Endothelial cell of umbilical vein (primary cell): ENCODE results near the gene KIF2C. TPM values are rescaled to one million over a fixed set of nuclear protein-coding genes. Genes with fewer than 3 reads are reported as not detected.
A peak's percentile ranks its signal among the peaks of the same experiment; 100 is the strongest.

Experiments
- BruUV-seq: library from RNA; stranded (reverse); fragments of 400-500 nt; replicated peaks from 2 replicates; lab custom pipeline; 2021; lab: Mats Ljungman, UMichigan
- CTCF ChIA-PET: fragments of 300-600, 350-600 bp; sonication (Branson Sonifier 250); formaldehyde crosslinking; loops from one replicate; lab custom pipeline; 2021; ENCODE audit warnings: antibody characterized with exemption, inconsistent platforms; lab: Charles Lee
- POLR2A ChIA-PET: fragments of 300-600, 350-600 bp; sonication (Branson Sonifier 250); formaldehyde crosslinking; loops from one replicate; lab custom pipeline; 2021; ENCODE audit warnings: antibody characterized with exemption, inconsistent platforms; lab: Charles Lee
- DNase-seq: peaks from one replicate; pipeline ENCODE4 v3.0.0-alpha.2; 2011; ENCODE audit warnings: low read depth, low spot score
- FAIRE-seq: peaks from 2 replicates; lab custom pipeline; 2011; peaks lifted over from hg19 to GRCh38; lab: Jason Lieb, UNC
- H2AFZ ChIP-seq: 2 replicates; pipeline ENCODE4 v1.6.0; 2012; ENCODE audit warnings: low read depth, low read length, control low read depth, inconsistent platforms
- H3K27ac ChIP-seq: 2 replicates; pipeline ENCODE4 v1.5.1; 2011; ENCODE audit warnings: low read depth, mild to moderate bottlenecking, control low read depth, low read length, moderate library complexity; ENCODE audit not compliant: insufficient read depth
- H3K27me3 ChIP-seq, 2 experiments: 2 replicates each; pipeline versions ENCODE4 v1.6.0 to v1.6.1; 2011; ENCODE audit warnings: low read length in 2 of 2, mixed read lengths in 1 of 2; ENCODE audit not compliant: control insufficient read depth in 2 of 2, insufficient read depth in 2 of 2
- H3K36me3 ChIP-seq, 2 experiments: 2 replicates in 1 of 2; 3 replicates in 1 of 2; pipeline ENCODE4 v1.5.1; 2011; ENCODE audit warnings: low read length in 2 of 2, mild to moderate bottlenecking in 1 of 2, moderate library complexity in 1 of 2; ENCODE audit not compliant: control insufficient read depth in 2 of 2, insufficient read depth in 2 of 2; ENCODE audit errors: extremely low read depth in 1 of 2
- H3K4me1 ChIP-seq: 3 replicates; pipeline ENCODE4 v1.5.1; 2011; ENCODE audit warnings: mild to moderate bottlenecking, low read length; ENCODE audit not compliant: control insufficient read depth, insufficient read depth; ENCODE audit errors: extremely low read depth
- H3K4me2 ChIP-seq: 2 replicates; pipeline ENCODE4 v1.6.1; 2011; ENCODE audit warnings: low read length, control low read depth, mixed read lengths; ENCODE audit not compliant: insufficient read depth
- H3K4me3 ChIP-seq, 3 experiments: fragments of 200-600 bp in 1 of 3; sonication (generic), shearing (Covaris generic) in 1 of 3; replicated peaks in 1 of 3; 2 replicates each; pipeline ENCODE4 v1.5.1; 2011 to 2016; ENCODE audit warnings: control low read depth in 3 of 3, low read length in 3 of 3, mild to moderate bottlenecking in 2 of 3, inconsistent platforms in 1 of 3, low read depth in 1 of 3, moderate library complexity in 1 of 3; ENCODE audit not compliant: insufficient read depth in 1 of 3
- H3K79me2 ChIP-seq: 2 replicates; pipeline ENCODE4 v1.6.0; 2012; ENCODE audit warnings: low read length, inconsistent platforms; ENCODE audit not compliant: control insufficient read depth, insufficient read depth
- H3K9ac ChIP-seq: replicated peaks from 2 replicates; pipeline ENCODE3; 2011; ENCODE audit warnings: low read length, control low read depth; ENCODE audit not compliant: insufficient read depth; ENCODE audit errors: extremely low read depth
- H3K9me1 ChIP-seq: replicated peaks from 3 replicates; pipeline ENCODE4 v1.6.0; 2011; ENCODE audit warnings: mild to moderate bottlenecking, low read length; ENCODE audit not compliant: control insufficient read depth, insufficient read depth; ENCODE audit errors: extremely low read depth
- H3K9me3 ChIP-seq: replicated peaks from 2 replicates; pipeline ENCODE4 v1.5.1; 2012; ENCODE audit warnings: low read length, inconsistent platforms; ENCODE audit not compliant: control insufficient read depth, insufficient read depth
- H4K20me1 ChIP-seq: replicated peaks from 2 replicates; pipeline ENCODE3; 2011; ENCODE audit warnings: mild to moderate bottlenecking, low read length; ENCODE audit not compliant: control insufficient read depth, insufficient read depth; ENCODE audit errors: extremely low read depth
- CTCF ChIP-seq, 2 donors: IDR thresholded peaks; 1 replicate in 1 of 2; 2 replicates in 1 of 2; pipeline ENCODE4 v1.5.1; 2011; ENCODE audit warnings: low read length in 2 of 2, mild to moderate bottlenecking in 2 of 2, moderate library complexity in 2 of 2, control low read depth in 1 of 2, inconsistent platforms in 1 of 2, low read depth in 1 of 2; ENCODE audit not compliant: insufficient read depth in 1 of 2; ENCODE audit errors: extremely low read depth in 1 of 2
- GATA2 ChIP-seq: IDR thresholded peaks from 2 replicates; pipeline ENCODE4 v1.7.0; 2011; ENCODE audit warnings: low read depth, mild to moderate bottlenecking, moderate library complexity, mixed read lengths, low read length; ENCODE audit not compliant: insufficient read length, insufficient read depth
- MAX ChIP-seq: IDR thresholded peaks from 2 replicates; pipeline ENCODE4 v1.6.1; 2011; ENCODE audit not compliant: insufficient read depth, insufficient read length
- POLR2AphosphoS5 ChIP-seq: IDR thresholded peaks from 2 replicates; pipeline ENCODE4 v1.6.1; 2012; ENCODE audit warnings: low read depth, mild to moderate bottlenecking, control low read depth, low read length, moderate library complexity; ENCODE audit not compliant: insufficient read depth
- dilution Hi-C: fragments of 300-500 bp; cut with MboI; formaldehyde crosslinking; loops from one replicate; pipeline ENCODE4 v1.15.0; 2019; ENCODE audit warnings: low sequenced_read_pairs; ENCODE audit not compliant: extremely low pct_ligation_motif_present
- intact Hi-C: fragments of 100-400 bp; cut with micrococcal nuclease; formaldehyde crosslinking; loops from one replicate; pipeline ENCODE4 v1.10.0; 2022
- polyA plus RNA-seq, 4 experiments: library from polyadenylated mRNA; depleted of rRNA in 3 of 4; stranded (reverse) in 3 of 4; unstranded in 1 of 4; fragments of >200 nt; gene quantifications; 2 replicates each; pipeline versions ENCODE4 v1.2.1 to v1.2.3, GENCODE V29; 2011 to 2012; ENCODE audit warnings: missing spikeins in 1 of 4
- total RNA-seq: library from RNA; stranded (reverse); gene quantifications from 2 replicates; pipeline ENCODE4 v1.2.3, GENCODE V29; 2021

The KIF2C gene
- total and polyA plus RNA-seq, 2 donors (not counting 3 experiments of a cell fraction or from before 2014, with no cell fraction given), result 27.1 to 53.7 TPM

- no peak for DNase-seq
Measured at GRCh38 chr1:44803312-44804095, 63.9 kb downstream of the KIF2C start.

GRCh38 chr1:44805311-44806024 is 65.8 kb downstream of the KIF2C start:
- ChIA-PET CTCF (interaction anchor here (1.0 to 1.2 kb wide), 2 partner anchors 13 to 34 kb away, joined by 3 to 4 read pairs; no protein-coding TSS in a partner anchor), POLR2A (interaction anchor here (0.9 kb wide), 1 partner anchor 12 kb away, joined by 3 read pairs; no protein-coding TSS in a partner anchor)
- H3K9me3 ChIP-seq, result no peaks in the 10 kb centered on the region
- peaks cover 60% of the 10 kb centered on the region for H3K4me1 ChIP-seq
- H3K9ac ChIP-seq, result no peak overlapping the region
- no peak overlapping the region for H3K4me3 ChIP-seq
- H2AFZ ChIP-seq, result no peak overlapping the region
- intact Hi-C loops (loop anchor here (2.0 to 10.0 kb wide), 2 partner anchors 75 to 879 kb away; partner anchors contain the start of genes GPBP1L1, RNU5D-1 and TMEM69), dilution Hi-C loops (no loop called here)
- BruUV-seq, result no TSS peak
- H3K36me3 ChIP-seq, result peaks cover 4 to 32% of the 10 kb centered on the region in 2 experiments
- no peaks in the 10 kb centered on the region for H4K20me1 ChIP-seq
- TF ChIP-seq CTCF (IDR thresholded peaks at IDR 0.05; ENCODE audit: extremely low read depth in 1 of 2, insufficient read depth in 1 of 2, low read depth in 1 of 2, low read length in 2 of 2) (peak in 1 of 2 donors; percentile 2), GATA2 (no peak)
- DNase-seq, result no peak
- FAIRE-seq, result no peak
- no peaks in the 10 kb centered on the region for H3K27me3 ChIP-seq
- H3K4me2 ChIP-seq, result no peak overlapping the region
- no peaks in the 10 kb centered on the region for H3K9me1 ChIP-seq
- peak overlapping the region; percentile 18 for H3K27ac ChIP-seq
- peaks cover 64% of the 10 kb centered on the region for H3K79me2 ChIP-seq

More at GRCh38 chr1:44803312-44804095, 63.9 kb downstream of the KIF2C start:
- no peaks in the 10 kb centered on the region for H3K9me1 ChIP-seq
- dilution Hi-C loops, result no loop called here
- no peak overlapping the region for H3K4me3 ChIP-seq
- H3K79me2 ChIP-seq, result peaks cover 47% of the 10 kb centered on the region
- peak; percentile 16 for TF ChIP-seq POLR2AphosphoS5
- no peak for TF ChIP-seq MAX
- H3K27ac ChIP-seq, result peak overlapping the region; percentile 2
- ChIA-PET CTCF (interaction anchor here (1.2 kb wide), 1 partner anchor 14 kb away, joined by 3 read pairs; no protein-coding TSS in a partner anchor), POLR2A (interaction anchor here (0.5 to 1.0 kb wide), 3 partner anchors 16 to 22 kb away, joined by 3 read pairs; no protein-coding TSS in a partner anchor)
- H3K27me3 ChIP-seq, result no peaks in the 10 kb centered on the region
- H3K4me1 ChIP-seq, result peaks cover 44% of the 10 kb centered on the region
- no peak overlapping the region for H3K4me2 ChIP-seq
- H3K9ac ChIP-seq, result no peak overlapping the region
- no peak for FAIRE-seq
- no peaks in the 10 kb centered on the region for H3K9me3 ChIP-seq
- no peaks in the 10 kb centered on the region for H4K20me1 ChIP-seq
- no peak overlapping the region for H2AFZ ChIP-seq
- H3K36me3 ChIP-seq, result peaks cover 4 to 32% of the 10 kb centered on the region in 2 experiments
- intact Hi-C loops, result loop anchor here (10.0 kb wide), 1 partner anchor 881 kb away; the partner anchor contains the start of genes GPBP1L1 and TMEM69
- BruUV-seq, result no TSS peak
